HG03520 (cell line): ENCODE results near the gene RBP4.

Experiments
- ATAC-seq: cut with Tn5 transposase; IDR thresholded peaks from one replicate; pipeline ENCODE4 v1.9.1; 2021; ENCODE audit warnings: mild to moderate bottlenecking, moderate library complexity; ENCODE audit not compliant: unreplicated experiment

Gene RBP4

DNA sequence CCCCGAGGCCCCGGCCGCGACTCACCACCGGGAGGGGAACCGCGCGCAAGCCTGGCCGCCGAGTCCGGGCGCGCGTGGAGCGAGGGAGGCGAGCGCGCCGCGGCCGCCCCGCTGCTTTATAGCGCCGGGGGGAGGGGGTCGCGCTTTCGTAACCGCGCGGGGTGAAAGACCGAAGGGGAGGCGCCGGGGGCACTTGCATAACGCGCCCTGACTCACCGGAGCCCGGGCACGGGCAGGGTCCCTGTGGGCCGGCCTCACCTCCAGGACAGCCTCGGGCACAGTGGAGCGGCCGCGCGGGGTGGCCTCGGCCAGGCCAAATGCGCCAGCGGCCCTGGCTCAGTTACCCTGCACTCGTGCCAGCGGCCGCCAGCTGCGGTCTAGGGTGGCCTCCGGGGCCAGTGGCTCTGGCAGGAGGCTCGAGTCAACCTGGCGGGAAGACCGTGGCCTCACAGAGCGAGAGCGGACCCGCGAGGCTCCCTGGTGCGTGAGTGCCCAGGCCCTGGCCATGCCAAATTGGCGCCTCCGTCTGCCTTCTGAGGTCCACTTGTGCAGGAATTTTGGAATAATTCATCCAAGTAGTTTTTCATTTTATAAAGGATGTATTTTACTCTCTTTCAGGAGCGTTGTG is at the start of gene RBP4:
TSS of gene RBP4 (minus strand) at position 90 of the 628 bp plus-strand sequence. CDS start 207 bp downstream, outside the sequence.
- ATAC-seq: no peak

DNA sequence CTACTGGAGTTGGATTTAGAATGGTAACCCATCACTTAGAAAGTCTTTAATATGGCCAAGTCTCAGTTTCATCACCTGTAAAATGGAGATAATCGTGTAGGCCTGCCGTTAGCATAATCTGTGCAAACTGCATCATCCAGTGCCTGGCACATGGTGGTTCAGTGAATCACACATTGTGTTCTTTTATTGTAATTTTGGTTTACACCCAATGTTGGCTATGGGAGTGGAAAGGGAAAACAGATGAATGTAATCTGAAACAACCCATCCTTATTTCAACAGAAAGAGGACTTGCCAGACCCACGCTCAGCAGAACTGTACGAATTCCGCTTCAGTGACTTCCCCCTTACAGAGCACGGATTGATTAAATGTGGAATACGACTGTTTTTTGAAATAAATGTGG is 38.8 kb upstream of the RBP4 start:
- ATAC-seq: no peak

- no peak for ATAC-seq
Observed at GRCh38 chr10:93630625-93631557, 29.9 kb upstream of the RBP4 start.

DNA sequence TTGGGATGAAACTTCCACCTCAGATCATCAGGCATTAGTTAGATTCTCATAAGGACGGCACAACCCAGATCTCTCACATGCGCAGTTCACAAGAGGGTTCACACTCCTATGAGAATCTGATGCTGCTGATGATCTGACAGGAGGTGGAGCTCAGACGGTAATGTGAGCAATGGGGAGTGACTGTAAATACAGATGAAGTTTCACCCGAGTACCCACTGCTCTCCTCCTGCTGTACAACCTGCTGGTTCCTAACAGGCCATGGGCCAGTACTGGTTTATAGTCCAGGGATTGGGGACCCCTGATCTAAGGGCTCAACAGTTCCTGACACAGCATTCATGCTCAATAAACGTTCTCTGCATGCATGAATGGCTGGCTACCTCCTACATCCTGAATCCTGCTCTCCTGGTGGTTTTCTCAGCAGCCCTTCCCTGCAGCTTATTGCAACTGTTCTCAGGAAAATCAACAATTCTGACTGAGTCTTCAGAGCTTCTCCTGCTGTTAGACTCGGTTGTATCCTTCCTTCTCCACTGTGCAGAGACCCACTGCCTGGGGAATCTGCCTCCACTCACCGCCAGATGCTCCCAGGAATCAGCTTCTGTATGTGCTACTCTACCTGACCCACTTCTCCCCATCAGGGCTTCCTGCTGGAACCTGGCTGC is 28.7 kb upstream of the RBP4 start:
- no peak for ATAC-seq

DNA sequence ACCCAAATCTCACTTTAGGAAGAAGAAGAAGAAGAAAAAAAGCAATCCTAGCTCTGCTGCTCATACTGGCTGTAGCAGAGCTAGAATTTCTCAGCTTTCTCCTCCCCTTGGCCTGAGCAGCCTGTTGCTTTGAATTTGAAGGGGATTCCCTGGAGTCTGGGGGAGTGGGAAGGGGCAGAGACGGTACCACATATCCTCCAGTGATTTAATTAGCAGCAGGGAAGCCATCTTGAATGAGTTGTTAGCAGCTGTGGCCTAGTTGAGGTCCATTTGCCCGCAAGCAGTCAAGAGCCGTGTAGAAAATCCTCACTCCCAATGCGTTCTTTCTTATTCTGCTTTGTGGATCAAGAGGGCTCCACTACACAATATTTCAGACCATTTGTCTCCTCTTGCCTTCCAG is 27.8 kb upstream of the RBP4 start:
- no peak for ATAC-seq

DNA sequence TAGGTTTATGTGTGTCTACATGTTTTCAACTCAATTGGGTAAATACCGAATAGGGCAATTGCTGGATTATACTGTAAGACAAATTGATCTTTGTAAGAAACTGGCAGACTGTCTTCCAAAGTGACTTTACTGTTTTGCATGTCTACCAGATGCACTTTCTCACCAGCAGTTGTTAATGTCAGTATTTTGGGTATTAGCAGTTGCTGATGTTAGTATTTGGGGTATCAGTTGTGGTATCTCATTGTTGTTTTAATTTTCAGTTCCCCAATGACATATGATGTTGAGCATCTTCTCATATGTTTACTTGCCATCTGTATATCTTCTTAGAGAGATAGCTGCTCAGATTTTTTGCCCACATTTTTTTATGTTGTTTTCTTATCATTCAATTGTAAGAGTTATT is 21.9 kb upstream of the RBP4 start:
- ATAC-seq: no peak

GRCh38 chr10:93620925-93621324 is 19.9 kb upstream of the RBP4 start:
- ATAC-seq: no peak

DNA sequence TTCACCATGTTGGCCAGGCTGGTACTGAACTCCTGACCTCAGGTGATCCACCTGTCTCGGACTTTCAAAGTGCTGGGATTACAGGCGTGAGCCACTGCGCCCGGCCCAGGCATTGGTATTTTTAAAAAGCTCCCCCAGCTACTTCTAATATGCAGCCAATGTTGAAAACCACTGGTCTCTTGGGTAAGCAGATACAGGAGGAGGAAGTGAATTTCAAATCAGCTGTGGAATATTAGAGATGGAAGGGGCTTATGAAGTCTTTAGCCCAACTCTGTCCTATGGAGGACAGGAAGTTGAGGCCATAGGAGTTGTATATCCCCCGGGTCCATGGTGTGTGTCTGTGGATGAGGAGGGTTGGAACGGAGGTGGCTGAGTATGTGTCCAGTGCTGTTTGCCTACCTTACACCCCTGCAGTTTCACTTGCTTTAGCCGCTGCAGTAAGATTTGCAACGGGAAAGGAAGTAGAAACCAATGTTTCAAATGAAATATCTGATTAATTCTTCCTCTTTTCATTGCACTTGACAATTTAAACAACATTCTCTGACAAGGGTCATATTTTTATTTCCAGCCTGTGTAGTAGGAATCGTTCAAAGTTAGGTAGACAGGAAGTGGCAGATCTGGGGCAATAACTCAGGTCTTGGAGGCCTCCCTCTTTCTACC is 14.7 kb upstream of the RBP4 start:
- ATAC-seq: no peak

DNA sequence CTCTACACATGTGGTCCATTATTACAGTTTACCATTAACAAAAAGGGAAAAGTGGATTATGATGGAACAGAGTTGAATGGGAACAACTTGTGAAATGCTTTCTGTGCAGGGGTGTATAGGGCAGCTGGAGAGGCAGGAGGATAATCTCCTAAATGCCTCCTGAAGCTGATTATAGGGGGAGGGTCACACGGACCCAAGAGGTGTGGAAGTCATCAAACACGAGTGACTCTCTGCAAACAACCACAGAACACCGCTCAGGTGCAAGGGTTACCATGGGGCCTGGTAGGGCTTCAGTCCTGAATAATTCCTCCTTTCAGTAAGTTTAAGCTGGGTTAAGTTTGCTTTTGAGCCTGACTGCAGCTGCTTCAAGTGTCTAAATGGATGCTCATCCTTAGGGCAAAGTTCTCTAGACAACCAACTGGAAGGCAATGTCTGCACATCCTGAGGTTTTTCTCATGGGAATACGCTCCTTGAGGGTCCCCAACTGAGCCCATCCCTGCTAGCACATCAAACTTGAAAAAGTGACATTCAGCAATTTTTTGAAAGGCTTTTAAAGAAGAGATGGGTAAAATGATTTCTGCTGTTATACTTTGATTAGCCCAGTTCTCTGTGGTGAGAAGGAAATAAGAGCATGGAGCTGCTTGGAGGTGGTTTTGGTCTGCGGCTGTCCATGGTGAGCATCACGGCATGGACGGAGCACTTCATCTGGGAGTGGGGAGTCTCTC is 13.2 kb upstream of the RBP4 start:
- no peak for ATAC-seq

GRCh38 chr10:93613126-93613525 is 12.1 kb upstream of the RBP4 start:
- ATAC-seq: no peak

- no peak for ATAC-seq
Observed at GRCh38 chr10:93612311-93612710, 11.3 kb upstream of the RBP4 start, which contains the start of gene PDE6C. PDE6C (plus strand) TSS chr10:93612537; CDS start chr10:93612726, 189 bp downstream.

GRCh38 chr10:93608421-93608820 is 7.4 kb upstream of the RBP4 start:
- no peak for ATAC-seq

DNA sequence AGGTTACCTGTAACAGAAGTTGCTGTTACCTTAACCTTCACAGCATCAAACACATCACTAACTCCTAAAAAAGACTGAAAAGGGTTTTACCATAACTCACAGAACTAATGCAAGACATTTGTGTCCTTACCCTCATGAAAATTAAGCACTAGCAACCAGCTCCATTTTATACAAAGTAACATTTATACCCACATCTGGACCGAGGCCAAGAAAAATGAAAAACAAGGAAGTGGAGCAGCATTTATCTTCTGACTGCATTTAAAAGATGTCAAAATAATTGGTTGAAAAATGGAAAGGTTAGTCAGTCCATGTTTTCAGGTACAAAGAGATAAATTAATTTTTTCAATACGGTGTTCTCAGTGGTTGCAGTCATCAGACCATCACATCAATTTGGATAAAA is 3.1 kb upstream of the RBP4 start:
- no peak for ATAC-seq

DNA sequence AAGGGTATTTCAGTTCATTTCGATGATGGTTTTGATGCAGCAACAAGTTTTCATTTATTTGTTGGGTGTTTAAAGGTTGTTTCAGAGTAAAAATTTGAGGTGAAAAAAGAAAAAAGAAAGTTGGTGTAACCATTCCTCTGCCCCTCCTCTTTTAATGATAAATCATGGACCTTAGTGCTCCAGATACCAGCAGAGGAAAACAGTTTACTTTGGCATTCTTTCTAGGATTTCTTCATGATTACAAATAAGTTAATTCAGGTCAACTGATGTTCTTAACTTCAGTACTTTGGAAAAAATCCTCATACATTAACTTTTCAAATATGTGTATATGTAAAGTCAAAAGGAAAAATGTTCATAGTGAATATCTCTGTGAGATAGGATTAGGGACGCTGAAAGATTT is 2.0 kb upstream of the RBP4 start:
- no peak for ATAC-seq

DNA sequence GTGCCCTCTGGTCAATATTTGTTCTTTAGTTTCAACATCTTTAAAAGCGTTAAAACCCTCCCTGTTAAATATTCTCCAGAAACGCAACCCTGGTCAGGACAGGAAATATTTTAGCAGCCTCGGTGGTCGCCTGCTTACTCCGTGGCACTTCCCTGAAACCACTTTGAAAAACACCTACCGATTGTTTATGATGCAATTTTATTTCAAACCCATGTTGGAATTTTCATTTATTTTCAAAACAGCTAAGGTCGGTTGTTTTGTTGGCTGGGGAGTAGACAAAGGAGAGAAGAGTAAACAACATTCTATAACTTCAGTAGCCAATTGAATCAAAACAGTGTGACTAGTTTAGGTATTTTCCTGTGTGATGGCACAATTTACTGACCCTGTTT is 733 bp upstream of the RBP4 start:
- ATAC-seq: no peak

- ATAC-seq: no peak
Observed at GRCh38 chr10:93600446-93601145, 439 bp downstream of the RBP4 start.

- ATAC-seq: no peak
Observed at GRCh38 chr10:93599778-93600177, 1.3 kb downstream of the RBP4 start.

DNA sequence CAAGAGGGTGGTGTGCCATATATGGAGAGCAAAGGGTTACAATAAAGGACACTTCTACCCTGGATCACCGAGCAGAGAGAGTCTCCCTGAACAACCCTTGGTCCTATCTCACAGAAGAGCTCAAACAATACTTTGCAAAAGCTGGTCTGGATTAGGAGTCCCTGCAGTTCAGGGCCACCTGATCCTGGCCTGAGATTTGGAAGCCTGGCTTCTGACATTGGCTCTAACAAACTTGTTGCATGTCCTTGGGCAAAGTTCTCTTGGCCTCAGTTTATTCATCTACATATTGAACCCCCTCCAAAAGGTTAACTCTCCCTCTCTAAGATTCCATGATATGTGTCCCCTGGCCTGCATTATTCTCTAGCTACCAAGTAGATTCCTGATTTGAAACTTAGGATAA is 1.7 kb downstream of the RBP4 start:
- no peak for ATAC-seq

DNA sequence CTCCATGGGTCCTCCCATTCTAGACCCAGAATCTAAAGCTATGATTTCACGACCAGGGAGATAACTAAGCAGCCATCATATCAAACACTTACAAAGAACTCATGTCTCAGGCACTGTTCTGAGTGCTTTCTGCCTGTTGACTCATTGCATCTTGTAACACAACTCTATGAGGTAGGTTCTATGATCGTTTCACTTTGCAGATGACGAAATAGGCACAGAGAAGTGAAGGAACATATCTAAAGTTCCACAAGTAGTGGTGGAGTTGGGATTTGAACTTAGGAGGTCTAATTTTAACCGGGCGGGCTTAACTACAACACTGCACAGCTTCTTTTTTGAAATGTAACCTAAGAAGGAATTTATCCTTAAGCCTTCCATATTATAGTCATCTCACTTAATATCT is 2.9 kb downstream of the RBP4 start:
- no peak for ATAC-seq

DNA sequence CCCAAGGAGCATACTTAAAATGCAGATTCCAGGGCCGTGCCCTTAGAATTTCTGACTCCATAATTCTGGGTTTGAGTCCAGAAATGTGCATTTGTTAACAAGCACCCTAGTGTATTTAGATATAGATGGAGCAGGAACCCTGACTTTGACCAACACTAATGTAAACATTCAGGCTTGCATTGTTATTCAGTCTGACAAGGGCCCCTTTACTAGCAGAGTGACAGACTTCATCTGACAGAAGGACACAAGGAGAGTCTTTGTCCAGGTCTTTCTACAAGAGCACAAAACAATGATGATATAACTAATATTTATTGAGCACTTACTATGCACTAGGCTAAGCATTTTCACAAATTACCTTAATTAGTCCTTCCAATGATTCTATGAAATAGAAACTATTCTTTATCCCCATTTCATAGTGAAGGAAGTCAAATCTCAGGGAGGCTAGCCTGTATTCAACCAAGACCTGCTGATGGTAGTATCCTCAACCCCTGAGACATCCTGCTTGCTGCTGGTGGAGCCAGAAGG is 3.9 kb downstream of the RBP4 start:
- ATAC-seq: no peak
